SU-DHL-6 (cell line): Measurements from ENCODE around the gene WWOX.
"Not testable (repeated sequence)": the region's sequence is repeated elsewhere in the genome, so short reads cannot be mapped to it uniquely, and the experiment has no call there.

Source experiments
- EZH2phosphoT487 ChIP-seq: fragments of 200-600 bp; sonication (generic), shearing (Covaris generic); conservative IDR thresholded peaks from 2 replicates; pipeline ENCODE4 v1.6.1; 2018; ENCODE audit warnings: mild to moderate bottlenecking, antibody characterized with exemption, low read length, moderate library complexity, mixed read lengths
- TF ChIP-seq, protein P1 (sequence below): fragments of 200-600 bp; sonication (generic); IDR thresholded peaks from one replicate; pipeline ENCODE4 v1.5.1; 2017; ENCODE audit warnings: antibody characterized with exemption, mild to moderate bottlenecking, low read length, moderate library complexity; ENCODE audit not compliant: insufficient read depth, poor library complexity, severe bottlenecking

DNA sequence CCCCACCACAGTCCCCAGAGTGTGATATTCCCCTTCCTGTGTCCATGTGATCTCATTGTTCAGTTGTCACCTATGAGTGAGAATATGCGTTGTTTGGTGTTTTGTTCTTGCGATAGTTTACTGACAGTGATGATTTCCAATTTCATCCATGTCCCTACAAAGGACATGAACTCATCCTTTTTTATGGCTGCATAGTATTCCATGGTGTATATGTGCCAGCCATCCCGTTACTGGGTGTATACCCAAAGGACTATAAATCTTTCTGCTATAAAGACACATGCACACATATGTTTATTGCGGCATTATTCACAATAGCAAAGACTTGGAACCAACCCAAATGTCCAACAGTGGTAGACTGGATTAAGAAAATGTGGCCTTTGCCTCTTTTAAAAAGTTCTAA is 952.7 kb downstream of the WWOX start:
- TF ChIP-seq, protein P1, sequence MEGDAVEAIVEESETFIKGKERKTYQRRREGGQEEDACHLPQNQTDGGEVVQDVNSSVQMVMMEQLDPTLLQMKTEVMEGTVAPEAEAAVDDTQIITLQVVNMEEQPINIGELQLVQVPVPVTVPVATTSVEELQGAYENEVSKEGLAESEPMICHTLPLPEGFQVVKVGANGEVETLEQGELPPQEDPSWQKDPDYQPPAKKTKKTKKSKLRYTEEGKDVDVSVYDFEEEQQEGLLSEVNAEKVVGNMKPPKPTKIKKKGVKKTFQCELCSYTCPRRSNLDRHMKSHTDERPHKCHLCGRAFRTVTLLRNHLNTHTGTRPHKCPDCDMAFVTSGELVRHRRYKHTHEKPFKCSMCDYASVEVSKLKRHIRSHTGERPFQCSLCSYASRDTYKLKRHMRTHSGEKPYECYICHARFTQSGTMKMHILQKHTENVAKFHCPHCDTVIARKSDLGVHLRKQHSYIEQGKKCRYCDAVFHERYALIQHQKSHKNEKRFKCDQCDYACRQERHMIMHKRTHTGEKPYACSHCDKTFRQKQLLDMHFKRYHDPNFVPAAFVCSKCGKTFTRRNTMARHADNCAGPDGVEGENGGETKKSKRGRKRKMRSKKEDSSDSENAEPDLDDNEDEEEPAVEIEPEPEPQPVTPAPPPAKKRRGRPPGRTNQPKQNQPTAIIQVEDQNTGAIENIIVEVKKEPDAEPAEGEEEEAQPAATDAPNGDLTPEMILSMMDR, result not testable (repeated sequence)
- TF ChIP-seq EZH2phosphoT487, result not testable (repeated sequence)
